HepG2 (cell line): ENCODE measurements around the gene ANKRD66.

Source experiments
- ATF6 ChIP-seq: sonication (generic); formaldehyde crosslinking; conservative IDR thresholded peaks from 2 replicates; pipeline ENCODE4 v1.4.0; 2020; ENCODE audit warnings: missing genetic modification reagents
- CREB1 ChIP-seq, 2 experiments: fragments of 450-650 bp in 1 of 2; IDR thresholded peaks; 2 replicates each; pipeline ENCODE4 v1.6.1; 2016 to 2017; ENCODE audit warnings: control low read depth in 1 of 2, mild to moderate bottlenecking in 1 of 2, missing compliant biosample characterization in 1 of 2, missing genetic modification characterization in 1 of 2
- CTCF ChIP-seq: sonication (generic); formaldehyde crosslinking; IDR thresholded peaks from 2 replicates; pipeline ENCODE4 v1.5.0; 2020; ENCODE audit warnings: mild to moderate bottlenecking, missing genetic modification reagents, moderate library complexity
- EZH2 ChIP-seq: conservative IDR thresholded peaks from 2 replicates; pipeline ENCODE4 v1.6.1; 2012; ENCODE audit warnings: mild to moderate bottlenecking, low read depth, low read length, moderate library complexity
- HDAC6 ChIP-seq: fragments of 200-600 bp; sonication (generic); IDR thresholded peaks from 2 replicates; pipeline ENCODE4 v1.7.0; 2017; ENCODE audit warnings: mild to moderate bottlenecking, antibody characterized with exemption, low read length, low read depth
- KDM1A ChIP-seq: IDR thresholded peaks from 2 replicates; pipeline ENCODE4 v1.6.1; 2016; ENCODE audit warnings: missing compliant biosample characterization
- KLF9 ChIP-seq: IDR thresholded peaks from 2 replicates; pipeline ENCODE4 v1.6.1; 2016; ENCODE audit warnings: low read depth
- MXI1 ChIP-seq: IDR thresholded peaks from 3 replicates; pipeline ENCODE4 v1.6.1; 2012; ENCODE audit warnings: low read depth, low read length, inconsistent platforms, borderline replicate concordance
- NAIF1 ChIP-seq: sonication (generic); formaldehyde crosslinking; IDR thresholded peaks from 2 replicates; pipeline ENCODE4 v1.5.0; 2020; ENCODE audit warnings: mild to moderate bottlenecking, missing genetic modification reagents, borderline replicate concordance
- POLR2A ChIP-seq, 2 experiments: IDR thresholded peaks; 2 replicates each; pipeline ENCODE4 v1.6.1; 2011; ENCODE audit warnings: low read depth in 2 of 2, low read length in 2 of 2, mild to moderate bottlenecking in 1 of 2, moderate library complexity in 1 of 2; ENCODE audit not compliant: insufficient read depth in 1 of 2
- SETDB1 ChIP-seq: sonication (generic); formaldehyde crosslinking; IDR thresholded peaks from 2 replicates; pipeline ENCODE4 v1.5.1; 2020; ENCODE audit warnings: missing genetic modification reagents, mild to moderate bottlenecking, borderline replicate concordance
- TF ChIP-seq, protein P1 (sequence below): sonication (generic); formaldehyde crosslinking; IDR thresholded peaks from 2 replicates; pipeline ENCODE4 v1.8.0; 2022; ENCODE audit warnings: mild to moderate bottlenecking, missing genetic modification reagents, moderate library complexity

DNA sequence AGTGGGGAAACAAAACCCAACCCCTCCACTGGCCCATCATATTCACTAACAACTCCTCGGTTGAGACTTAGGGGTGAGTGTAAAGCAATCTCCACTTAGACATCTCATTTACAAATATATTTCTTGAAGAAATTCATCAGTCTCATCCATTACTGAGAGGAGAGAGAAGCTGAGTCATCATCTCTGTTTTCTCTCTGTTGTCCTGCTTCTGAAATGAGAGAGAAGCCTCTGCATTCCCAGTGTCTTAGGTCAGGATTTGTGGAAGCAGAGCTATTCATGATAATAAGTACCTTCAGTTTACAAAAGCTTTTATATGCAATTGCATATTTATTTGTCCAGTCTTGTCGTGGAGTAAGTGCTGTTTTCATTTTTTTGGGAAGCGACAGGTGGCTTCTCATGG, 47.3 kb downstream of the ANKRD66 start:
- TF ChIP-seq KLF9 (CRISPR knock-in tag): no peak
- no peak for TF ChIP-seq CTCF
- TF ChIP-seq, protein P1, sequence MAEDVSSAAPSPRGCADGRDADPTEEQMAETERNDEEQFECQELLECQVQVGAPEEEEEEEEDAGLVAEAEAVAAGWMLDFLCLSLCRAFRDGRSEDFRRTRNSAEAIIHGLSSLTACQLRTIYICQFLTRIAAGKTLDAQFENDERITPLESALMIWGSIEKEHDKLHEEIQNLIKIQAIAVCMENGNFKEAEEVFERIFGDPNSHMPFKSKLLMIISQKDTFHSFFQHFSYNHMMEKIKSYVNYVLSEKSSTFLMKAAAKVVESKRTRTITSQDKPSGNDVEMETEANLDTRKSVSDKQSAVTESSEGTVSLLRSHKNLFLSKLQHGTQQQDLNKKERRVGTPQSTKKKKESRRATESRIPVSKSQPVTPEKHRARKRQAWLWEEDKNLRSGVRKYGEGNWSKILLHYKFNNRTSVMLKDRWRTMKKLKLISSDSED (CRISPR knock-in tag): no peak
- no peak for TF ChIP-seq EZH2
- TF ChIP-seq CREB1 (IDR thresholded peaks at IDR 0.05): no peak
- TF ChIP-seq CREB1 (CRISPR knock-in tag; IDR thresholded peaks at IDR 0.05): no peak
- TF ChIP-seq KDM1A (CRISPR knock-in tag): no peak
- no peak for TF ChIP-seq SETDB1 (CRISPR knock-in tag)
- no peak for TF ChIP-seq NAIF1 (CRISPR knock-in tag)
- no peak for TF ChIP-seq HDAC6
- TF ChIP-seq POLR2A (IDR thresholded peaks at IDR 0.05; ENCODE audit: insufficient read depth in 1 of 2, low read depth in 2 of 2, low read length in 2 of 2): no peak
- no peak for TF ChIP-seq ATF6 (CRISPR knock-in tag)
- TF ChIP-seq MXI1: no peak
